ENCODE results near the gene FBXL19. TPM values are rescaled to one million over a fixed set of nuclear protein-coding genes. Genes with fewer than 3 reads are reported as not detected.
A peak's percentile ranks its signal among the peaks of the same experiment; 100 is the strongest.

The FBXL19 gene
- total RNA-seq, 2 experiments from 2014 or later: 16.1 to 34.8 TPM

DNA sequence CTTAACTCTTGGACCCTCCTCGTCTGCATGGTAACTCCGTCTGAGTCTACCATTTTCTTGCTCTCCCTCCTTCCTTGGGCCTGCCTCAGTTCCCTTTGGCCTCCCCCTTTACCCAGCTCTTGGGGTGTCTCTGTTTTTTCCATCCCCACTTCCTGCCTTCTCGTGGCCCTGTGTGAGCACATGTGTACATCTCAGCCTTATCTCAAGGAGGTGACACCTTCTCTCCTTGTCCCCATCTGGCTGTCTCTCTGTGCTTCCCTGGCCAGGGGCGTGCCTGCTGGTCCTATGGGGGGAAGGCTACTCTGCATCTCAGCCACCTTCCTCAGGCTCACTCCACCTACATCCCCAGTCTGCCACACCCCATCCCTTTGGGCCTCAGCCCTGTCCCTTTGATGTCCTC lies 20.4 kb upstream of the FBXL19 start:
- Histone ChIP-seq H3K4me2 (ENCODE audit: low read length) (no peak overlapping the region), H3K4me1 (ENCODE audit: insufficient read depth, low read length, poor library complexity, severe bottlenecking) (peaks cover 32% of the 10 kb centered on the region), H3K36me3 (ENCODE audit: insufficient read depth, low read length) (no peaks in the 10 kb centered on the region), H4K20me1 (ENCODE audit: insufficient read depth, low read length) (no peaks in the 10 kb centered on the region), H3K9me2 (ENCODE audit: insufficient read depth, low read length) (no peaks in the 10 kb centered on the region), H3K4me3 (ENCODE audit: low read depth, low read length, poor library complexity, severe bottlenecking) (no peak overlapping the region), H3K79me2 (ENCODE audit: insufficient read depth, low read depth, low read length) (no peaks in the 10 kb centered on the region), H3K9me3 (ENCODE audit: low read length) (no peaks in the 10 kb centered on the region; the same call in 1 of the 2 replicates), H3K27ac (ENCODE audit: low read depth, low read length, poor library complexity, severe bottlenecking) (no peak overlapping the region), H2AFZ (ENCODE audit: low read length) (peak overlapping the region; percentile 44; the same call in 1 of the 2 replicates)
- ChIA-PET CTCF (ENCODE audit: unreplicated experiment) (no interaction called here), POLR2A (no interaction called here)
- no TSS peak for BruUV-seq (replicated peaks)
- TF ChIP-seq, protein P1, sequence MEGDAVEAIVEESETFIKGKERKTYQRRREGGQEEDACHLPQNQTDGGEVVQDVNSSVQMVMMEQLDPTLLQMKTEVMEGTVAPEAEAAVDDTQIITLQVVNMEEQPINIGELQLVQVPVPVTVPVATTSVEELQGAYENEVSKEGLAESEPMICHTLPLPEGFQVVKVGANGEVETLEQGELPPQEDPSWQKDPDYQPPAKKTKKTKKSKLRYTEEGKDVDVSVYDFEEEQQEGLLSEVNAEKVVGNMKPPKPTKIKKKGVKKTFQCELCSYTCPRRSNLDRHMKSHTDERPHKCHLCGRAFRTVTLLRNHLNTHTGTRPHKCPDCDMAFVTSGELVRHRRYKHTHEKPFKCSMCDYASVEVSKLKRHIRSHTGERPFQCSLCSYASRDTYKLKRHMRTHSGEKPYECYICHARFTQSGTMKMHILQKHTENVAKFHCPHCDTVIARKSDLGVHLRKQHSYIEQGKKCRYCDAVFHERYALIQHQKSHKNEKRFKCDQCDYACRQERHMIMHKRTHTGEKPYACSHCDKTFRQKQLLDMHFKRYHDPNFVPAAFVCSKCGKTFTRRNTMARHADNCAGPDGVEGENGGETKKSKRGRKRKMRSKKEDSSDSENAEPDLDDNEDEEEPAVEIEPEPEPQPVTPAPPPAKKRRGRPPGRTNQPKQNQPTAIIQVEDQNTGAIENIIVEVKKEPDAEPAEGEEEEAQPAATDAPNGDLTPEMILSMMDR (conservative IDR thresholded peaks at IDR 0.05; ENCODE audit: low read length): no peak
- no peak for TF ChIP-seq EZH2phosphoT487 (IDR thresholded peaks at IDR 0.05; ENCODE audit: borderline replicate concordance, low read depth, low read length)
- intact Hi-C loops (cut with micrococcal nuclease; ENCODE audit: unreplicated experiment): no loop called here
- DNase-seq (ENCODE audit: low spot score): no peak

DNA sequence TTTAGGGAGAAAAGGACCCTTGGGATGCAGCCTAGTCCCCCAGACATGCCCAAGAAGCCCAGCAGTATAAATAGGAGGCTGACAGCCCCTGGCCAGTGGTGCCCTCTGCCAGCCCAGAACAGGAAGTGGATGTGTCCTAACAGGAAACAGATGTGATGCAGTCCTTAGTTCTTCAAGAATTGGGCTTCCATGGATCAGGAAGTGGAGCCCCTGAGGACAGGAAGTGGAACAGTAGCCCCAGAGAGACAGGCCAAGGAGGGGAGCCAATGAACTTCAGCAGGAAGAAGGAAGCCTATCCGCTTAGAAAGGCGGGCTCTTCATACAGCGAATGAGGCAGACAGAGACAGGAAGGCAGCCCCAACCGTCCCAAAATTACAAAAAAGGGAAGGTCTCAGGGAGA lies 19.8 kb upstream of the FBXL19 start:
- DNase-seq (ENCODE audit: low spot score): peak; percentile 38
- Histone ChIP-seq H2AFZ (ENCODE audit: low read length) (peak overlapping the region; percentile 99), H3K4me2 (ENCODE audit: low read length) (peak overlapping the region; percentile 23), H3K4me3 (ENCODE audit: low read depth, low read length, poor library complexity, severe bottlenecking) (no peak overlapping the region), H3K9me3 (ENCODE audit: low read length) (no peaks in the 10 kb centered on the region; the same call in 1 of the 2 replicates), H4K20me1 (ENCODE audit: insufficient read depth, low read length) (no peaks in the 10 kb centered on the region), H3K27ac (ENCODE audit: low read depth, low read length, poor library complexity, severe bottlenecking) (peak overlapping the region; percentile 8), H3K9me2 (ENCODE audit: insufficient read depth, low read length) (no peaks in the 10 kb centered on the region), H3K4me1 (ENCODE audit: insufficient read depth, low read length, poor library complexity, severe bottlenecking) (peaks cover 32% of the 10 kb centered on the region), H3K79me2 (ENCODE audit: insufficient read depth, low read depth, low read length) (no peaks in the 10 kb centered on the region), H3K36me3 (ENCODE audit: insufficient read depth, low read length) (no peaks in the 10 kb centered on the region)
- intact Hi-C loops (cut with micrococcal nuclease; ENCODE audit: unreplicated experiment): no loop called here
- TF ChIP-seq, protein P1 (conservative IDR thresholded peaks at IDR 0.05; ENCODE audit: low read length): no peak
- TF ChIP-seq EZH2phosphoT487 (IDR thresholded peaks at IDR 0.05; ENCODE audit: borderline replicate concordance, low read depth, low read length): no peak
- BruUV-seq (replicated peaks): no TSS peak
- ChIA-PET CTCF (ENCODE audit: unreplicated experiment) (no interaction called here), POLR2A (no interaction called here)

DNA sequence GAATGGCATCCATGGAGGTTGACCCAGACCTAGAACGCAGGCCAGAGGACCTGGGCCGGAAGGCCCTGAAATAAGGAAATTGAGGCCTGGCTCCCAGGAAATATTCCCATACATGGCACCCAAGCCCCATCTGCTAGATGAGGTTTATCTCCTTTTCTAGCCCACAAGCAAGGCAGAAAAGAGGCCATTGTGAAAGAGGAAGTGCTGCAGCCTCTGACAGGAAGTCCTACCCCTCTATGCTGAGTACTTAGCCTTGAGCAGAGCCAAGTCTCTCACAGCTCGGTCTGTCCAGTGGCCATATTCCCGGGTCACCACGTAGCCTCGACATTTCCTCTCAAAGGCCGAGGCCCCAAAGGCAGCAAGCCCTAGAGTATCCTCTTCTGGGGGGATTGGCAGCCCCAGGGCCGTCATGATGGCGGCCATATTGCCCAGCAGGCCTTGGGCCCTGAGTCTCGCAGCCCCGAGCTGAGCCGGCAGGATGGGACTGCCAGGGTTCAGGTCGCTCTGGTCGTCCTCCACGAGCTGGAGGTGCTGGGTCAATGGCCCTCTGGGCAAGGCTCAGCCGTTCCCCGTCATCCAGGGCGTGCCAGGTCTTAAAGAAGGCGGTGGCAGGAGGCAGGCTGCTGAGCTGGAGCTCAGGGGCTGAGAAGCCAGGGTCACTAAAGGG lies 19.1 kb upstream of the FBXL19 start:
- POLR2A ChIA-PET: interaction anchor here (0.5 to 0.7 kb wide), 3 partner anchors 30 to 80 kb away, joined by 3 to 4 read pairs (median 3); no protein-coding TSS in a partner anchor
- no TSS peak for BruUV-seq (replicated peaks)
- intact Hi-C loops (cut with micrococcal nuclease; ENCODE audit: unreplicated experiment): no loop called here
- TF ChIP-seq, protein P1 (conservative IDR thresholded peaks at IDR 0.05; ENCODE audit: low read length): no peak
- TF ChIP-seq EZH2phosphoT487 (IDR thresholded peaks at IDR 0.05; ENCODE audit: borderline replicate concordance, low read depth, low read length): no peak
- peak overlapping the region; percentile 23 for H3K4me2 ChIP-seq (ENCODE audit: low read length)
- peak overlapping the region; percentile 8 for H3K27ac ChIP-seq (ENCODE audit: low read depth, low read length, poor library complexity, severe bottlenecking)
- H2AFZ ChIP-seq (ENCODE audit: low read length): peak overlapping the region; percentile 99
- H3K9me3 ChIP-seq (ENCODE audit: low read length): no peaks in the 10 kb centered on the region; the same call in 1 of the 2 replicates
- no peaks in the 10 kb centered on the region for H4K20me1 ChIP-seq (ENCODE audit: insufficient read depth, low read length)
- CTCF ChIA-PET (ENCODE audit: unreplicated experiment): no interaction called here
- no peaks in the 10 kb centered on the region for H3K79me2 ChIP-seq (ENCODE audit: insufficient read depth, low read depth, low read length)
- peaks cover 32% of the 10 kb centered on the region for H3K4me1 ChIP-seq (ENCODE audit: insufficient read depth, low read length, poor library complexity, severe bottlenecking)
- H3K36me3 ChIP-seq (ENCODE audit: insufficient read depth, low read length): no peaks in the 10 kb centered on the region
- peak; percentile 63 for DNase-seq (ENCODE audit: low spot score)
- H3K4me3 ChIP-seq (ENCODE audit: low read depth, low read length, poor library complexity, severe bottlenecking): peak overlapping the region; percentile 1
- no peaks in the 10 kb centered on the region for H3K9me2 ChIP-seq (ENCODE audit: insufficient read depth, low read length)

Measured in OCI-LY7 (cell line).